Measurements from ENCODE around the gene NR0B1. TPM values are rescaled to one million over a fixed set of nuclear protein-coding genes. Genes with fewer than 3 reads are reported as not detected.

NR0B1 gene
- total and polyA plus RNA-seq, 2 donors from 2014 or later, result 0.16 TPM; not detected in 1

DNA sequence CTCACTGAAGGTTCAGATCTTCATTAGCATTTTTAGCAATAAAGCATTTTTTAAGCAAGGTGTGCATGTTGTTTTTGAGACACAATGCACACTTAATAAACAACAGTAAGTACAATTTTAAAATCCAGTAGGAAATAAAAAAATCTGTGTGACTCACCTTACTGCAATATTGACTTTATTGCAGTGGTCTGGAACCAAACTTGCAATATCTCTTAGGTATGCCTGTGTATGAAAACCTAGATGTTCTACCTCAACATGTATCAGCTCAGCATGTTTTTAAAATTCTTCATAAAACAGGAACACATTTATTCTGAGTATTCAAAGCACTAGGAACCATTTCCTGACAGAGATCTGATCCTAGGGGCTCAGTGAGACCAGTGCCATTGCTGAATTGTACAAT is 26.7 kb downstream of the NR0B1 start:
- Histone ChIP-seq H3K36me3 (ENCODE audit: control insufficient read depth in 2 of 3, insufficient read depth in 3 of 3, low read length in 3 of 3) (no peaks in the 10 kb centered on the region), H3K27me3 (ENCODE audit: control insufficient read depth, insufficient read depth, low read length) (no peaks in the 10 kb centered on the region), H3K9me3 (ENCODE audit: control insufficient read depth in 2 of 3, insufficient read depth in 1 of 3, low read length in 3 of 3) (no peaks in the 10 kb centered on the region), H3K9ac (ENCODE audit: low read length in 3 of 3) (no peak overlapping the region), H3K27ac (ENCODE audit: low read depth in 2 of 2, low read length in 2 of 2) (no peak overlapping the region), H3K4me3 (ENCODE audit: low read length in 3 of 3) (no peak overlapping the region), H3K4me1 (ENCODE audit: control insufficient read depth in 2 of 3, insufficient read depth in 2 of 3, low read depth in 1 of 3, low read length in 3 of 3) (no peaks in the 10 kb centered on the region)
- no peak for FAIRE-seq
- intact Hi-C loops (cut with DNase I), result no loop called here
- no peak for DNase-seq
- TF ChIP-seq, protein P1, sequence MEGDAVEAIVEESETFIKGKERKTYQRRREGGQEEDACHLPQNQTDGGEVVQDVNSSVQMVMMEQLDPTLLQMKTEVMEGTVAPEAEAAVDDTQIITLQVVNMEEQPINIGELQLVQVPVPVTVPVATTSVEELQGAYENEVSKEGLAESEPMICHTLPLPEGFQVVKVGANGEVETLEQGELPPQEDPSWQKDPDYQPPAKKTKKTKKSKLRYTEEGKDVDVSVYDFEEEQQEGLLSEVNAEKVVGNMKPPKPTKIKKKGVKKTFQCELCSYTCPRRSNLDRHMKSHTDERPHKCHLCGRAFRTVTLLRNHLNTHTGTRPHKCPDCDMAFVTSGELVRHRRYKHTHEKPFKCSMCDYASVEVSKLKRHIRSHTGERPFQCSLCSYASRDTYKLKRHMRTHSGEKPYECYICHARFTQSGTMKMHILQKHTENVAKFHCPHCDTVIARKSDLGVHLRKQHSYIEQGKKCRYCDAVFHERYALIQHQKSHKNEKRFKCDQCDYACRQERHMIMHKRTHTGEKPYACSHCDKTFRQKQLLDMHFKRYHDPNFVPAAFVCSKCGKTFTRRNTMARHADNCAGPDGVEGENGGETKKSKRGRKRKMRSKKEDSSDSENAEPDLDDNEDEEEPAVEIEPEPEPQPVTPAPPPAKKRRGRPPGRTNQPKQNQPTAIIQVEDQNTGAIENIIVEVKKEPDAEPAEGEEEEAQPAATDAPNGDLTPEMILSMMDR (IDR thresholded peaks at IDR 0.05; ENCODE audit: borderline replicate concordance, extremely low read depth, insufficient read depth), result no peak

DNA sequence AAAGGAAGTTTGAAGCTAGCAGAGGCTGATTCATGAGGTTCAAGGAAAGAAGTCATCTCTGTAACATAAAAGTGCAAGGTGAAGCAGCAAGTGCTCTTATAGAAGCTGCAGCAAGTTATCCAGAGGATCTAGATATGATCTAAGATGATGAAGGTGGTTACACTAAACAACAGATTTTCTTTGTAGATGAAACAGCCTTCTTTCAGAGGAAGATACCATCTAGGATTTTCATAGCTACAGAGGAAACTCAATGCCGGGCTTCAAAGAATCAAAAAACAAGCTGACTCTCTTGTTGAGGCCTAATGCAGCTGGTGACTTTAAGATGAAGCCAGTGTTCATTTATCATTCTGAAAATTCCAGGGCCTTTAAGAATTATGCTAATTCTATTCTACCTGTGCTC is 28.8 kb downstream of the NR0B1 start:
- intact Hi-C loops (cut with DNase I), result no loop called here
- Histone ChIP-seq H3K27me3 (ENCODE audit: control insufficient read depth, insufficient read depth, low read length) (no peaks in the 10 kb centered on the region), H3K27ac (ENCODE audit: low read depth in 2 of 2, low read length in 2 of 2) (no peak overlapping the region), H3K4me3 (ENCODE audit: low read length in 3 of 3) (no peak overlapping the region), H3K9me3 (ENCODE audit: control insufficient read depth in 2 of 3, insufficient read depth in 1 of 3, low read length in 3 of 3) (no peaks in the 10 kb centered on the region), H3K4me1 (ENCODE audit: control insufficient read depth in 2 of 3, insufficient read depth in 2 of 3, low read depth in 1 of 3, low read length in 3 of 3) (no peaks in the 10 kb centered on the region), H3K36me3 (ENCODE audit: control insufficient read depth in 2 of 3, insufficient read depth in 3 of 3, low read length in 3 of 3) (no peaks in the 10 kb centered on the region), H3K9ac (ENCODE audit: low read length in 3 of 3) (no peak overlapping the region)
- no peak for FAIRE-seq
- DNase-seq, result no peak
- TF ChIP-seq, protein P1 (IDR thresholded peaks at IDR 0.05; ENCODE audit: borderline replicate concordance, extremely low read depth, insufficient read depth), result no peak

DNA sequence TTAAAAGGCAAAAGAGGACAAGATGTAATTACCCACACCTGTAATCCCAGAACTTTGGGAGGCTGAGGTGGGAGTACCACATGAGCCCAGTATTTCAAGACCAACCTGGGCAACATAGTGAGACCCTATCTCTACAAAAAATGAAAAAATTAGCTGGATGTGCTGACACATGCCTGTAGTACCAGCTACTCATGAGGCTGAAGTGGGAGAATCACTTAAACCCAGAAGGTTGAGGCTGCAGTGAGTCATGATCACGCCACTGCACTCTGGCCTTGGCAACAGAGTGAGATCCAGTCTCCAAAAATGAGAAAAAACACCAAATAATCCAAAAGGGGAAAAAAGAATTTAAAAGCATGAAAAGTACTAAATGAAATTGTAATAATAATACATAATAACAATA is 30.8 kb downstream of the NR0B1 start:
- no peak for FAIRE-seq
- no peaks in the 10 kb centered on the region for H3K9me3 ChIP-seq (ENCODE audit: control insufficient read depth in 2 of 3, insufficient read depth in 1 of 3, low read length in 3 of 3)
- no peak overlapping the region for H3K9ac ChIP-seq (ENCODE audit: low read length in 3 of 3)
- H3K4me3 ChIP-seq (ENCODE audit: low read length in 3 of 3), result no peak overlapping the region
- no peak for DNase-seq
- intact Hi-C loops (cut with DNase I), result no loop called here
- no peak overlapping the region for H3K27ac ChIP-seq (ENCODE audit: low read depth in 2 of 2, low read length in 2 of 2)
- no peaks in the 10 kb centered on the region for H3K4me1 ChIP-seq (ENCODE audit: control insufficient read depth in 2 of 3, insufficient read depth in 2 of 3, low read depth in 1 of 3, low read length in 3 of 3)
- no peaks in the 10 kb centered on the region for H3K27me3 ChIP-seq (ENCODE audit: control insufficient read depth, insufficient read depth, low read length)
- TF ChIP-seq, protein P1 (IDR thresholded peaks at IDR 0.05; ENCODE audit: borderline replicate concordance, extremely low read depth, insufficient read depth), result no peak
- no peaks in the 10 kb centered on the region for H3K36me3 ChIP-seq (ENCODE audit: control insufficient read depth in 2 of 3, insufficient read depth in 3 of 3, low read length in 3 of 3)

DNA sequence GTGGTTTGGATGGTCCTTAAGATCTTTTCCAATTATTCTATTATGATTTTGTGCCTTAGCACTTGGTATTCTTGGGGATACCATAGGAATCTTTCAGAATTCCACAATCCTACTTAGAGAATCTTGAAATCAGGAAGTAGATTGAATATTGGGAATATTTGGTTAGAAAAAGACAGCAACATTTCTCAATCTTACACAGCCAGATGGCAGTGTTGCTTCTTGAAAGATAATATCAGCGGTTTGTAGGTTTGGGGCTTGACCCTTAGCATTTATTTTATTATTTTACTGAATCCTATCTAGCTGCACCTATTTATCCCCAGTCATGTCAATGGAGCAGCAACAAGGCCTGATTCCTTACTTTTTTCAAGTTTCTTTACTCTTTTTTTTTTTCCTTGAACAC is 33.7 kb downstream of the NR0B1 start:
- no peak for DNase-seq
- no peak overlapping the region for H3K9ac ChIP-seq (ENCODE audit: low read length in 3 of 3)
- H3K4me1 ChIP-seq (ENCODE audit: control insufficient read depth in 2 of 3, insufficient read depth in 2 of 3, low read depth in 1 of 3, low read length in 3 of 3), result no peaks in the 10 kb centered on the region
- H3K36me3 ChIP-seq (ENCODE audit: control insufficient read depth in 2 of 3, insufficient read depth in 3 of 3, low read length in 3 of 3), result no peaks in the 10 kb centered on the region
- no peak overlapping the region for H3K4me3 ChIP-seq (ENCODE audit: low read length in 3 of 3)
- FAIRE-seq, result no peak
- H3K27me3 ChIP-seq (ENCODE audit: control insufficient read depth, insufficient read depth, low read length), result no peaks in the 10 kb centered on the region
- intact Hi-C loops (cut with DNase I), result no loop called here
- TF ChIP-seq, protein P1 (IDR thresholded peaks at IDR 0.05; ENCODE audit: borderline replicate concordance, extremely low read depth, insufficient read depth), result no peak
- H3K27ac ChIP-seq (ENCODE audit: low read depth in 2 of 2, low read length in 2 of 2), result no peak overlapping the region
- no peaks in the 10 kb centered on the region for H3K9me3 ChIP-seq (ENCODE audit: control insufficient read depth in 2 of 3, insufficient read depth in 1 of 3, low read length in 3 of 3)
